HL-60 (cell line): ENCODE measurements around the gene CENPV.

ENCODE experiments used
- DNase-seq, 2 experiments: peaks; one replicate each; pipeline ENCODE4 v3.0.0-alpha.2; 2010 to 2020; ENCODE audit warnings: low read depth in 1 of 2, low spot score in 1 of 2
- H3K27ac ChIP-seq: fragments of 250-450 bp; sonication (Bioruptor Pico); replicated peaks from 2 replicates; pipeline ENCODE4 v1.5.1; 2020; ENCODE audit warnings: mild to moderate bottlenecking, moderate library complexity
- H3K27me3 ChIP-seq: fragments of 250-450 bp; sonication (Bioruptor Pico); 2 replicates; pipeline ENCODE4 v1.5.1; 2021; ENCODE audit warnings: mild to moderate bottlenecking, moderate library complexity; ENCODE audit not compliant: insufficient read depth, poor library complexity, severe bottlenecking
- H3K4me3 ChIP-seq: replicated peaks from 2 replicates; pipeline ENCODE4 v1.5.1; 2011; ENCODE audit warnings: mild to moderate bottlenecking, control low read depth, low read length; ENCODE audit not compliant: insufficient read depth
- GABPA ChIP-seq: IDR thresholded peaks from 2 replicates; pipeline ENCODE4 v1.6.1; 2012; ENCODE audit warnings: low read depth
- POLR2AphosphoS5 ChIP-seq: IDR thresholded peaks from 2 replicates; pipeline ENCODE4 v1.6.1; 2012; ENCODE audit warnings: low read depth
- SPI1 ChIP-seq: IDR thresholded peaks from 2 replicates; pipeline ENCODE4 v1.6.1; 2012; ENCODE audit warnings: low read depth, mild to moderate bottlenecking, borderline replicate concordance
- TF ChIP-seq, protein P1 (sequence below): IDR thresholded peaks from 2 replicates; pipeline ENCODE4 v1.6.1; 2012; ENCODE audit warnings: low read depth; ENCODE audit not compliant: insufficient replicate concordance
- TF ChIP-seq, protein P2 (sequence below): IDR thresholded peaks from one replicate; pipeline ENCODE4 v1.5.1; 2011; ENCODE audit warnings: low read length, control low read depth, inconsistent platforms; ENCODE audit not compliant: insufficient read depth

The CENPV gene

DNA sequence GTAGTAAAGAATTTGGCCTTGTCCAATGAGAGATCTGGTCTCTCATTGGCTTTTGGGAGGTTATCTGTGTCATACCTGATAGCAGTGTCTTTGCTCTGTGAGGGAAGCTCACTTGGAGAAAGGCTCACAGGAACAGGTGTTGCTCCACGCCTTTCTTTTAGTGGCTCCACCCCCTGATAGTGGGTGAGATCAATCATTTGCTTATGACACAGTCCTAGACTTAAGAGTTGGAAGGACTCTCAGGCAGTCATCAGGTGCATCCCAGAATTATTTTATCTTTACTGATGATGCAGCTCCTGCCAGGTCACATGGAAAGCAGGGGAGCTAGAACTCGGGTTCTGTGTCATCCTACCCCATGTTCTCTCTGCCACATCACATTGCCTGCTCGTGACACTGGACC is 59.3 kb downstream of the CENPV start:
- no peak for DNase-seq
- no peak overlapping the region for H3K4me3 ChIP-seq
- TF ChIP-seq, protein P1, sequence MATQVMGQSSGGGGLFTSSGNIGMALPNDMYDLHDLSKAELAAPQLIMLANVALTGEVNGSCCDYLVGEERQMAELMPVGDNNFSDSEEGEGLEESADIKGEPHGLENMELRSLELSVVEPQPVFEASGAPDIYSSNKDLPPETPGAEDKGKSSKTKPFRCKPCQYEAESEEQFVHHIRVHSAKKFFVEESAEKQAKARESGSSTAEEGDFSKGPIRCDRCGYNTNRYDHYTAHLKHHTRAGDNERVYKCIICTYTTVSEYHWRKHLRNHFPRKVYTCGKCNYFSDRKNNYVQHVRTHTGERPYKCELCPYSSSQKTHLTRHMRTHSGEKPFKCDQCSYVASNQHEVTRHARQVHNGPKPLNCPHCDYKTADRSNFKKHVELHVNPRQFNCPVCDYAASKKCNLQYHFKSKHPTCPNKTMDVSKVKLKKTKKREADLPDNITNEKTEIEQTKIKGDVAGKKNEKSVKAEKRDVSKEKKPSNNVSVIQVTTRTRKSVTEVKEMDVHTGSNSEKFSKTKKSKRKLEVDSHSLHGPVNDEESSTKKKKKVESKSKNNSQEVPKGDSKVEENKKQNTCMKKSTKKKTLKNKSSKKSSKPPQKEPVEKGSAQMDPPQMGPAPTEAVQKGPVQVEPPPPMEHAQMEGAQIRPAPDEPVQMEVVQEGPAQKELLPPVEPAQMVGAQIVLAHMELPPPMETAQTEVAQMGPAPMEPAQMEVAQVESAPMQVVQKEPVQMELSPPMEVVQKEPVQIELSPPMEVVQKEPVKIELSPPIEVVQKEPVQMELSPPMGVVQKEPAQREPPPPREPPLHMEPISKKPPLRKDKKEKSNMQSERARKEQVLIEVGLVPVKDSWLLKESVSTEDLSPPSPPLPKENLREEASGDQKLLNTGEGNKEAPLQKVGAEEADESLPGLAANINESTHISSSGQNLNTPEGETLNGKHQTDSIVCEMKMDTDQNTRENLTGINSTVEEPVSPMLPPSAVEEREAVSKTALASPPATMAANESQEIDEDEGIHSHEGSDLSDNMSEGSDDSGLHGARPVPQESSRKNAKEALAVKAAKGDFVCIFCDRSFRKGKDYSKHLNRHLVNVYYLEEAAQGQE = no peak
- TF ChIP-seq POLR2AphosphoS5 = no peak
- no peak for TF ChIP-seq GABPA
- TF ChIP-seq, protein P2, sequence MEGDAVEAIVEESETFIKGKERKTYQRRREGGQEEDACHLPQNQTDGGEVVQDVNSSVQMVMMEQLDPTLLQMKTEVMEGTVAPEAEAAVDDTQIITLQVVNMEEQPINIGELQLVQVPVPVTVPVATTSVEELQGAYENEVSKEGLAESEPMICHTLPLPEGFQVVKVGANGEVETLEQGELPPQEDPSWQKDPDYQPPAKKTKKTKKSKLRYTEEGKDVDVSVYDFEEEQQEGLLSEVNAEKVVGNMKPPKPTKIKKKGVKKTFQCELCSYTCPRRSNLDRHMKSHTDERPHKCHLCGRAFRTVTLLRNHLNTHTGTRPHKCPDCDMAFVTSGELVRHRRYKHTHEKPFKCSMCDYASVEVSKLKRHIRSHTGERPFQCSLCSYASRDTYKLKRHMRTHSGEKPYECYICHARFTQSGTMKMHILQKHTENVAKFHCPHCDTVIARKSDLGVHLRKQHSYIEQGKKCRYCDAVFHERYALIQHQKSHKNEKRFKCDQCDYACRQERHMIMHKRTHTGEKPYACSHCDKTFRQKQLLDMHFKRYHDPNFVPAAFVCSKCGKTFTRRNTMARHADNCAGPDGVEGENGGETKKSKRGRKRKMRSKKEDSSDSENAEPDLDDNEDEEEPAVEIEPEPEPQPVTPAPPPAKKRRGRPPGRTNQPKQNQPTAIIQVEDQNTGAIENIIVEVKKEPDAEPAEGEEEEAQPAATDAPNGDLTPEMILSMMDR = no peak
- no peak for TF ChIP-seq SPI1
- H3K27me3 ChIP-seq = no peaks in the 10 kb centered on the region
- H3K27ac ChIP-seq = no peak overlapping the region
